ENCODE measurements around the gene OR5AL1. TPM values are rescaled to one million over a fixed set of nuclear protein-coding genes. Genes with fewer than 3 reads are reported as not detected.

The OR5AL1 gene
- total RNA-seq, 4 donors from 2014 or later, result not detected

DNA sequence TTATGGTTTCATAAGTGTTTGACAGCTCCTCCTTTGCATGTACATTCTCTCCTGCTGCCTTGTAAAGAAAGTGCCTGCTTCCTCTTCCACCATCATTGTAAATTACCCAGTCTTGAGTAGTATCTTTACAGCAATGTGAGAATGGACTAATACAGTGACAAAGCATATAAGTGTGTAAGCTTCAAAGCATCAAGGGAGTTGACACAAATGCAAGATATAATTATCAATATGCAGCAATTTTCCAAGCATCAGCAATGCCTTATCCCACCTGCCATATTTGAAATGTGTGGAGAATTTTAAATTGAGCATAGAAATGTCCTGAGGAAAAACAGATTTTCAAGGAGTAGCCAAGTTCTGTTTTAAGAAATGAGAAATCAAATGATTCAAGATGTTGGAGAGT, 1.7 kb upstream of the OR5AL1 start:
- no peak for DNase-seq (ENCODE audit: low spot score)
- TF ChIP-seq CTCF (IDR thresholded peaks at IDR 0.05), result no peak
- no peak for ATAC-seq (ENCODE audit: low FRiP score)

DNA sequence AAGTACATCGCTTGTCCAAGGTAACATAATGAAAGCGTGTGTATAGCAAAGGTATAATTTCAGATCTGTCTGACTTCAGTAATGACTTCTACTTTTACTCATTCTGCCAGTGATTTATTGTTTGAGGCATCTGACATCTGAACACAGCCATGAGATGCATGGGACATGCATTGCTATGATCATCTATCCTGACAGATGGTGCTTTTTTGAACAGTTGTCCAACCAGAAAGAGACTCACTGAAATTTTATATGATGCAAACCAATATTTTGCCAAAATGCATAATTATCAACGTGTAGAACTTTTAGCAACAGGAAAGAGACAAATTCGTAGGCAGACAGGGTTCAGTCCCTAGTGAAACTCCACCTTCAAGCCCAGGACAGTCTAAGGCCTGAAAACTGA, 41.0 kb downstream of the OR5AL1 start:
- DNase-seq (ENCODE audit: low spot score), result no peak
- TF ChIP-seq CTCF (IDR thresholded peaks at IDR 0.05), result no peak
- ATAC-seq (ENCODE audit: low FRiP score), result no peak

DNA sequence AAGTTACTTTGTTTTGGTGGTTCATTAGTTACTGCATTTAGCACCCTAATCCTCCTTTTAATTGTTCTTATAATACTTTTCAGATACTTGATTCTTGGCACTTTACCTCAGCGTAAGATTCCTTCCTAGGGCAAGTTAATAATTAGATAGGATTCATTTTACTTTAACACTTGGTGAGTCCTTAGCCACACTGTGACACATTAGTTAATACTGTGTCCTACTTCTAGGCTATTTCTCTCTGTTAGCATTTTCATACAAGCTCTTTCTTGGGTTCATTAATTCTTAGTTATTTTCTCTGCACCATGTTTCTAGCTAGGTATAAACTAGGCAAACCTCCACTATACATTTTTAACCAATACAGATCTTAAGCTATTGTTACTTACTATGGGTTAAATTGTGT, 44.6 kb downstream of the OR5AL1 start:
- no peak for TF ChIP-seq CTCF (IDR thresholded peaks at IDR 0.05)
- DNase-seq (ENCODE audit: low spot score) (no peak), ATAC-seq (ENCODE audit: low FRiP score) (no peak)

Other genes starting within 250 kb of the OR5AL1 start
- gene OR5J2, start 236.1 kb upstream of the OR5AL1 start, total RNA-seq, result not detected
- not detected for gene OR5T2, start 178.4 kb upstream of the OR5AL1 start, total RNA-seq
- gene OR5T3, start 160.4 kb upstream of the OR5AL1 start, total RNA-seq, result not detected
- not detected for gene OR5T1, start 138.5 kb upstream of the OR5AL1 start, total RNA-seq
- gene OR8H1, start 120.4 kb upstream of the OR5AL1 start, total RNA-seq, result not detected
- not detected for gene OR8K3, start 97.6 kb upstream of the OR5AL1 start, total RNA-seq
- gene OR8K1, start 66.7 kb upstream of the OR5AL1 start, total RNA-seq, result not detected
- gene OR8J1, start 58.4 kb upstream of the OR5AL1 start, total RNA-seq, result not detected
- gene OR8U1, start 37.1 kb upstream of the OR5AL1 start, total RNA-seq, result not detected
- gene OR5M3, start 60.7 kb downstream of the OR5AL1 start, total RNA-seq, result not detected
- not detected for gene OR5M8, start 78.7 kb downstream of the OR5AL1 start, total RNA-seq
- not detected for gene OR5M11, start 130.6 kb downstream of the OR5AL1 start, total RNA-seq
- not detected for gene OR5M10, start 165.0 kb downstream of the OR5AL1 start, total RNA-seq
- gene OR5M1, start 202.2 kb downstream of the OR5AL1 start, total RNA-seq, result not detected
- gene OR5AP2, start 229.7 kb downstream of the OR5AL1 start, total RNA-seq, result not detected

Measured in omental fat pad (tissue), 4 donors.